GM12892 (cell line): ENCODE measurements around the gene KLHL25.

Experiments used
- POLR2A ChIP-seq: IDR thresholded peaks from 2 replicates; pipeline ENCODE4 v1.6.1; 2011; ENCODE audit warnings: low read depth, low read length, control low read depth
- POLR2AphosphoS5 ChIP-seq: IDR thresholded peaks from 2 replicates; pipeline ENCODE4 v1.6.1; 2011; ENCODE audit warnings: low read depth, low read length, control low read depth

GRCh38 chr15:85726454-85726853 lies 68.3 kb downstream of the KLHL25 start:
- TF ChIP-seq POLR2AphosphoS5, result no peak
- TF ChIP-seq POLR2A, result no peak
